ENCODE data around the gene ACTR5. TPM values are rescaled to one million over a fixed set of nuclear protein-coding genes. Genes with fewer than 3 reads are reported as not detected.

ACTR5 gene
- total RNA-seq, 1 experiment from 2014 or later, result 20.0 TPM

DNA sequence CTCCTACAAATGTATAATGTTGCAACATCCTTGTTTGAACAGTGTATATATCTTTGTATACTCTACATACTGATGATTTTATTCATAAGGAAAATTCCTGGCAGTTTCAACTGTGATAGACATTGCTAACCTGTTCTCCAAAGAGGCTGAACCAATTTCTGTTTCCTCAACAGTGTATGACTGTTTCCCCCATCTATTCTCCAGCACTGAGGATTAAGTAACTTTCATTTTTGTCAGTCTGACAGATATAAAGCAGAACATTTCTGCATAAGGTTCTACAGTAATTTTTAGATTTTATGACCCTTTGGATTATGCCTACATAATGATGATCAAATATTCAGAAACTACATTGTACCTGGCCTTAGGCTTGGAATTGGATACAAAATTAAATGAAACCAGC lies 67.2 kb downstream of the ACTR5 start:
- Mint-ChIP-seq H3K9me3 (ENCODE audit: unreplicated experiment) (no peaks in the 10 kb centered on the region), H3K27me3 (ENCODE audit: insufficient read depth, unreplicated experiment) (peaks cover 27% of the 10 kb centered on the region), H3K4me3 (ENCODE audit: unreplicated experiment) (no peak overlapping the region), H3K4me1 (ENCODE audit: low read depth, unreplicated experiment) (no peaks in the 10 kb centered on the region), H3K27ac (ENCODE audit: unreplicated experiment) (no peak overlapping the region), H3K36me3 (ENCODE audit: insufficient read depth, unreplicated experiment) (no peaks in the 10 kb centered on the region)
- H3K9me3 ChIP-seq, result no peaks in the 10 kb centered on the region
- no peaks in the 10 kb centered on the region for H3K36me3 ChIP-seq (ENCODE audit: control insufficient read depth, insufficient read depth, low read length)
- ChIA-PET POLR2A (no interaction called here), CTCF (no interaction called here)
- intact Hi-C loops (cut with micrococcal nuclease; ENCODE audit: unreplicated experiment), result no loop called here
- H3K27me3 ChIP-seq (replicated peaks; ENCODE audit: control insufficient read depth, insufficient read depth, low read length), result peaks cover 4% of the 10 kb centered on the region; the same call in 1 of the 2 replicates
- TF ChIP-seq, protein P1, sequence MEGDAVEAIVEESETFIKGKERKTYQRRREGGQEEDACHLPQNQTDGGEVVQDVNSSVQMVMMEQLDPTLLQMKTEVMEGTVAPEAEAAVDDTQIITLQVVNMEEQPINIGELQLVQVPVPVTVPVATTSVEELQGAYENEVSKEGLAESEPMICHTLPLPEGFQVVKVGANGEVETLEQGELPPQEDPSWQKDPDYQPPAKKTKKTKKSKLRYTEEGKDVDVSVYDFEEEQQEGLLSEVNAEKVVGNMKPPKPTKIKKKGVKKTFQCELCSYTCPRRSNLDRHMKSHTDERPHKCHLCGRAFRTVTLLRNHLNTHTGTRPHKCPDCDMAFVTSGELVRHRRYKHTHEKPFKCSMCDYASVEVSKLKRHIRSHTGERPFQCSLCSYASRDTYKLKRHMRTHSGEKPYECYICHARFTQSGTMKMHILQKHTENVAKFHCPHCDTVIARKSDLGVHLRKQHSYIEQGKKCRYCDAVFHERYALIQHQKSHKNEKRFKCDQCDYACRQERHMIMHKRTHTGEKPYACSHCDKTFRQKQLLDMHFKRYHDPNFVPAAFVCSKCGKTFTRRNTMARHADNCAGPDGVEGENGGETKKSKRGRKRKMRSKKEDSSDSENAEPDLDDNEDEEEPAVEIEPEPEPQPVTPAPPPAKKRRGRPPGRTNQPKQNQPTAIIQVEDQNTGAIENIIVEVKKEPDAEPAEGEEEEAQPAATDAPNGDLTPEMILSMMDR (IDR thresholded peaks at IDR 0.05; ENCODE audit: insufficient read depth in 1 of 2, low read depth in 1 of 2, low read length in 1 of 2, severe bottlenecking in 1 of 2, unreplicated experiment in 1 of 2), result no peak
- H3K4me1 ChIP-seq, result no peaks in the 10 kb centered on the region
- H3K4me3 ChIP-seq (ENCODE audit: low read depth, low read length), result no peak overlapping the region
- BruUV-seq (replicated peaks), result no TSS peak
- no peak for DNase-seq

DNA sequence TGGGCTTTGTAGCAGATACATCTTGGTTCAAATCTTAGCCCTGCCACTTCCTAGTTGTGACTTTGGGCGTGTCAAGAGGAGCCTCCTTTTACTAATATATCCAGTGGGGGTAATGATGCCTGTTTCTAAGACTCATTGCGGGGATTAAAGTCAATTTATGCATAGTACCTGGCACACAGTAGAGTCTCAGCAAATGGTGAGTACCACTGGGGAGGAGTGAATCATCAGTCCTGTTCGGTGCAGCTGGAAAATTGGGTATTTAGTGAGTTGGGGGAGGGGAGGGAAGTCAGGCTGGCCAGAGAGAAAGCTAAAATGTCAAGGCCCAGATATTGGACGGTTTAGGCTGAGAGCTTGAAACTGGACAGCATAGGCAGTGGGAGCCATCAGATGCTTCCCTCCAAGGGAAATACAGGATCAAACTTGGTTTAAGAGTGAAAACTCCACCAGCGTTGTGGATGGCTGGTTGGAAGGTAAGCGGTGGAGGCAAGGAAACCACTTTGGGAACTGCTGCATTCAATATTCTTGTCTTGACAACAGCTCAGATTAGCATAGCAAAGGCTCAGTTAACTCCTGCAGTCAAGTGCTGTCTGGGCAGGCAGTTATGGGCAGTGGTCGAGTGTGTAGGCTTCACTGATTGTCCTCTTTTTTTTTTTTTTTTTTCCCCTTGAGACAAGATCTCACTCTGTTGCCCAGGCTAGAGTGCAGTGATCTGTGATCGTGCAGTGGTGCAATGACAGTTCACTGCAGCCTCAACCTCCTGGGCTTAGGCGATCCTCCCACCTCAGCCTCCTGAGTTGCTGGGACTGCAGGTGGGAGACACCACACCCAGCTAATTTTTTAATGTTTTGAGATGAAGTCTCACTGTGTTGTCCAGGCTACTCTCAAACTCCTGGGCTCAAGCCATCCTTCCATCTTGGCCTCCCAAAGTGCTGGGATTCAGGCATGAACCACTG lies 70.1 kb downstream of the ACTR5 start:
- Mint-ChIP-seq H3K9me3 (ENCODE audit: unreplicated experiment) (peaks cover 9% of the 10 kb centered on the region), H3K4me3 (ENCODE audit: unreplicated experiment) (no peak overlapping the region), H3K27me3 (ENCODE audit: insufficient read depth, unreplicated experiment) (peaks cover 30% of the 10 kb centered on the region), H3K4me1 (ENCODE audit: low read depth, unreplicated experiment) (no peaks in the 10 kb centered on the region), H3K36me3 (ENCODE audit: insufficient read depth, unreplicated experiment) (no peaks in the 10 kb centered on the region), H3K27ac (ENCODE audit: unreplicated experiment) (no peak overlapping the region)
- Histone ChIP-seq H3K9me3 (no peaks in the 10 kb centered on the region), H3K4me3 (ENCODE audit: low read depth, low read length) (no peak overlapping the region), H3K27me3 (replicated peaks; ENCODE audit: control insufficient read depth, insufficient read depth, low read length) (no peaks in the 10 kb centered on the region), H3K36me3 (ENCODE audit: control insufficient read depth, insufficient read depth, low read length) (no peaks in the 10 kb centered on the region), H3K4me1 (no peaks in the 10 kb centered on the region)
- ChIA-PET CTCF (no interaction called here), POLR2A (no interaction called here)
- BruUV-seq (replicated peaks), result no TSS peak
- TF ChIP-seq, protein P1 (IDR thresholded peaks at IDR 0.05; ENCODE audit: insufficient read depth in 1 of 2, low read depth in 1 of 2, low read length in 1 of 2, severe bottlenecking in 1 of 2, unreplicated experiment in 1 of 2), result no peak
- intact Hi-C loops (cut with micrococcal nuclease; ENCODE audit: unreplicated experiment), result no loop called here
- DNase-seq, result no peak

Other genes starting within 250 kb of the ACTR5 start
- gene ADIG, start 167.3 kb upstream of the ACTR5 start, total RNA-seq (2022), result not detected in 2 replicates
- gene ARHGAP40, start 146.7 kb upstream of the ACTR5 start, total RNA-seq (2022), result 0.14 TPM in 1 of 2 replicates, not detected in the other
- gene SLC32A1, start 24.0 kb upstream of the ACTR5 start, total RNA-seq (2022), result not detected in 2 replicates
- gene PPP1R16B, start 57.2 kb downstream of the ACTR5 start, total RNA-seq (2022), result not detected in 2 replicates
- 82.4 and 86.3 TPM in 2 replicates for gene FAM83D, start 178.0 kb downstream of the ACTR5 start, total RNA-seq (2022)
- 25.0 and 29.5 TPM in 2 replicates for gene DHX35, start 213.9 kb downstream of the ACTR5 start, total RNA-seq (2022)

All from Caco-2 (cell line).